Cardiac muscle cell (in vitro differentiated cells and primary cell): Measurements from ENCODE around the gene MMP3. TPM values are rescaled to one million over a fixed set of nuclear protein-coding genes. Genes with fewer than 3 reads are reported as not detected.

Experiments
- DNase-seq, 2 donors: peaks; one replicate each; pipeline versions ENCODE4 v3.0.0 to v3.0.0-alpha.2; 2010 to 2017; ENCODE audit warnings: low read depth in 1 of 2, low spot score in 1 of 2
- H3K27ac ChIP-seq: fragments of 200-600 bp; sonication (generic); 2 replicates; pipeline ENCODE4 v1.5.1; 2016
- H3K27me3 ChIP-seq: fragments of 200-600 bp; sonication (generic); 2 replicates; pipeline ENCODE4 v1.6.0; 2016; ENCODE audit warnings: control low read depth
- H3K36me3 ChIP-seq: fragments of 200-600 bp; sonication (generic); 2 replicates; pipeline ENCODE4 v1.5.1; 2016; ENCODE audit warnings: control low read depth
- H3K4me1 ChIP-seq: fragments of 200-600 bp; sonication (generic); 2 replicates; pipeline ENCODE4 v1.8.1; 2017; ENCODE audit warnings: low read depth, mild to moderate bottlenecking, mixed run types
- H3K4me3 ChIP-seq: fragments of 200-600 bp; sonication (generic); 2 replicates; pipeline ENCODE4 v1.5.1; 2016; ENCODE audit warnings: mild to moderate bottlenecking
- H3K9me3 ChIP-seq: fragments of 200-600 bp; sonication (generic); 2 replicates; pipeline ENCODE4 v1.5.1; 2017; ENCODE audit warnings: low read depth, mild to moderate bottlenecking, control low read depth
- polyA plus RNA-seq: library from polyadenylated mRNA; unstranded; fragments of >200 nt; fragmentation: Nextera tagmentation; extraction: Ambion mirVana; gene quantifications from 2 replicates; pipeline ENCODE4 v1.2.1, GENCODE V29; 2016
- total RNA-seq: library from RNA; depleted of rRNA; stranded (reverse); fragments of >200 nt; gene quantifications from 2 replicates; pipeline ENCODE4 v1.2.3, GENCODE V29; 2016
- TF ChIP-seq, protein P1 (sequence below): IDR thresholded peaks from 2 replicates; pipeline ENCODE4 v1.5.1; 2012; ENCODE audit warnings: low read depth, mild to moderate bottlenecking, low read length

The MMP3 gene
- total RNA-seq (not detected in 2 replicates), polyA plus RNA-seq (not detected in 2 replicates)

DNA sequence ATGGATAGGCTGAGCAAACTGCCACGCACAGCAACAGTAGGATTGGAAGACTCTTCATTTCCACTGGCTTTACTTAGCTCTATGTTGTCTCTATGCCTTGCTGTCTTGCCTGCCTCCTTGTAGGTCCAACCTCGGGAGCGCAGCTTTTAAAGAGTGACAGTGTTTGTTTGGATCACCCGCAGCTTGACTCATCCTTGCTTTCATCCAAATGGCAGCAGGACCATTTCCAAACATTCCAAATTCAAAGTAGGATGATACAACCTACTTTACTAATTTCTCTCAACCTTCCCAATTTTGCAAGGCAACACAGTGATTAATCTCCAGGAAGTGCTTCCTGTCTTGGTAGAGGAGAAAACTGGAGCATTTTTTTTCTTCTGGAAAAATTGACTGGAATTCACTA lies at the start of gene MMP3:
Gene MMP3, minus strand, starts transcription at position 121 of the 400 bp plus-strand sequence. Its CDS starts 63 bp downstream, at position 58.
- no peak within 1 kb of the TSS for H3K27ac ChIP-seq
- no peaks in the 10 kb centered on the region for H3K9me3 ChIP-seq
- TF ChIP-seq, protein P1, sequence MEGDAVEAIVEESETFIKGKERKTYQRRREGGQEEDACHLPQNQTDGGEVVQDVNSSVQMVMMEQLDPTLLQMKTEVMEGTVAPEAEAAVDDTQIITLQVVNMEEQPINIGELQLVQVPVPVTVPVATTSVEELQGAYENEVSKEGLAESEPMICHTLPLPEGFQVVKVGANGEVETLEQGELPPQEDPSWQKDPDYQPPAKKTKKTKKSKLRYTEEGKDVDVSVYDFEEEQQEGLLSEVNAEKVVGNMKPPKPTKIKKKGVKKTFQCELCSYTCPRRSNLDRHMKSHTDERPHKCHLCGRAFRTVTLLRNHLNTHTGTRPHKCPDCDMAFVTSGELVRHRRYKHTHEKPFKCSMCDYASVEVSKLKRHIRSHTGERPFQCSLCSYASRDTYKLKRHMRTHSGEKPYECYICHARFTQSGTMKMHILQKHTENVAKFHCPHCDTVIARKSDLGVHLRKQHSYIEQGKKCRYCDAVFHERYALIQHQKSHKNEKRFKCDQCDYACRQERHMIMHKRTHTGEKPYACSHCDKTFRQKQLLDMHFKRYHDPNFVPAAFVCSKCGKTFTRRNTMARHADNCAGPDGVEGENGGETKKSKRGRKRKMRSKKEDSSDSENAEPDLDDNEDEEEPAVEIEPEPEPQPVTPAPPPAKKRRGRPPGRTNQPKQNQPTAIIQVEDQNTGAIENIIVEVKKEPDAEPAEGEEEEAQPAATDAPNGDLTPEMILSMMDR = no peak
- no peaks in the 10 kb centered on the region for H3K4me1 ChIP-seq
- H3K27me3 ChIP-seq = no peaks in the 10 kb centered on the region
- H3K36me3 ChIP-seq = no peaks in the 10 kb centered on the region
- DNase-seq = no peak
- H3K4me3 ChIP-seq = no peak within 1 kb of the TSS

GRCh38 chr11:102891736-102892135 lies 48.3 kb upstream of the MMP3 start:
- Histone ChIP-seq H3K36me3 (no peaks in the 10 kb centered on the region), H3K27ac (no peak overlapping the region), H3K9me3 (no peaks in the 10 kb centered on the region), H3K27me3 (no peaks in the 10 kb centered on the region), H3K4me3 (no peak overlapping the region), H3K4me1 (no peaks in the 10 kb centered on the region)
- TF ChIP-seq, protein P1 = no peak
- no peak for DNase-seq

- Histone ChIP-seq H3K4me3 (no peak overlapping the region), H3K9me3 (no peaks in the 10 kb centered on the region), H3K27ac (no peak overlapping the region), H3K4me1 (no peaks in the 10 kb centered on the region), H3K27me3 (no peaks in the 10 kb centered on the region), H3K36me3 (no peaks in the 10 kb centered on the region)
- DNase-seq = no peak
- TF ChIP-seq, protein P1 = no peak
Measured at GRCh38 chr11:102886999-102887398, 43.6 kb upstream of the MMP3 start.

DNA sequence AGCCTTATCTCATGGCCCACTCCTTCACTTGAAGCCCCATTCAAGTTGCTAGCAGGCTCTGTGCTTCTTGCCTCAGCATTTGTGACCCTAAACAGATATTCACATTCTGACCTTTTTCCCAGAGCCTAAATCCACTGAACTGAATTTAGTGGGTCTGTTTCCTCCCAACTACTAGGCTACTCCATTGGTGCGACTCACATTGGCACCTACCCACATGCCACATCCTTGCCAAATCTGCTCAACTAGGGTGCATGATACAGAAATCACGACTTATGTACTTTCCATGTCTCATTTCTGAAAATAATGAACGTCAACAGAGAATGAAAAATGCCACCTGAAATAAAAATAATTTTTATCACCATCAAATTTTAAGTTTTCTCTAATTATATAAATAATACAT lies 39.7 kb upstream of the MMP3 start:
- Histone ChIP-seq H3K9me3 (no peaks in the 10 kb centered on the region), H3K36me3 (no peaks in the 10 kb centered on the region), H3K27me3 (no peaks in the 10 kb centered on the region), H3K27ac (no peak overlapping the region), H3K4me3 (no peak overlapping the region), H3K4me1 (no peaks in the 10 kb centered on the region)
- no peak for DNase-seq
- TF ChIP-seq, protein P1 = no peak

- Histone ChIP-seq H3K9me3 (no peaks in the 10 kb centered on the region), H3K36me3 (no peaks in the 10 kb centered on the region), H3K4me3 (no peak overlapping the region), H3K27ac (no peak overlapping the region), H3K4me1 (no peaks in the 10 kb centered on the region), H3K27me3 (no peaks in the 10 kb centered on the region)
- no peak for DNase-seq
- TF ChIP-seq, protein P1 = no peak
Measured at GRCh38 chr11:102882389-102883024, 39.1 kb upstream of the MMP3 start.
